ENCODE results near the gene GBGT1.
A peak's percentile ranks its signal among the peaks of the same experiment; 100 is the strongest.

Gene GBGT1

GRCh38 chr9:133104718-133105460 lies 58.8 kb downstream of the GBGT1 start:
- DNase-seq = no peak

DNA sequence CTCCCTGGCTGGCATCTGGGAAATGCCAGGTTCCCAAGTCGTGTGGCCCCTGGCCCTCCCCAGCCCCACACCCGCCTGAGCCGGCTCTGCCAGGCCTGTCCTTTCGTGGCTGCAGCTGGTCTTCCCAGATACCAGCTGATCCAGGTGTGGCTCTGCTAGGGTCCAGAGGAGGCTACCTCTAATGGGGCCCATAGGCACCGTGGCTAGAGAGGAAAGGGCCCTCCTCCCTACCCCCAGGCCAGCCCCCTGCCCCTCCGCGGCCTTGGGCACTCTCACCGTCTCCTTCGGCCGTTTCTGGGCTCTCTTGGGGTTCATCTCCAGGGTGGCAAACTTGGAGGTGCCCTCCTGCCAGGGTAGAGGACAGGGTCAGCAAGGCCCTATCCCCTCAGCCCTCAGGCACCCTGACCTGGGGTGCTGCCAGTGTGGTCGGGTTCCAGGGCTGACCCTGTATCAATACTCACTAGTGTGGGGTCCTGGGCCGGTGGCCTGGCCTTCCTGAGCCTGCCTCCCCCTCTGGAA lies 59.7 kb downstream of the GBGT1 start:
- DNase-seq = no peak

GRCh38 chr9:133103183-133103986 lies 60.3 kb downstream of the GBGT1 start:
- peak in 49 of 58 donors; percentile 19 to 77 (median 52) for DNase-seq
